OCI-LY1 (cell line): Measurements from ENCODE around the gene TASP1.

Experiments
- H2AFZ ChIP-seq: fragments of 200-600 bp; sonication (generic), shearing (Covaris generic); 2 replicates; pipeline ENCODE4 v1.6.0; 2014; ENCODE audit warnings: antibody characterized with exemption, mild to moderate bottlenecking, low read length
- H3F3A ChIP-seq: fragments of 200-600 bp; sonication (generic), shearing (Covaris generic); 2 replicates; pipeline ENCODE4 v1.6.0; 2014; ENCODE audit warnings: mild to moderate bottlenecking, antibody characterized with exemption, low read length, moderate library complexity; ENCODE audit not compliant: insufficient read depth
- H3K27ac ChIP-seq: fragments of 200-600 bp; sonication (generic); 2 replicates; pipeline ENCODE4 v1.5.1; 2014; ENCODE audit warnings: low read length, mixed run types, mild to moderate bottlenecking, low read depth; ENCODE audit not compliant: poor library complexity, severe bottlenecking
- H3K27me3 ChIP-seq: fragments of 200-600 bp; sonication (generic); 2 replicates; pipeline ENCODE4 v1.6.0; 2014; ENCODE audit warnings: antibody characterized with exemption, mild to moderate bottlenecking, low read length, moderate library complexity; ENCODE audit not compliant: insufficient read depth
- H3K36me3 ChIP-seq: fragments of 200-600 bp; sonication (generic); 2 replicates; pipeline ENCODE4 v1.6.1; 2014; ENCODE audit warnings: mild to moderate bottlenecking, antibody characterized with exemption, low read length, moderate library complexity, mixed read lengths; ENCODE audit not compliant: insufficient read depth
- H3K4me1 ChIP-seq: fragments of 200-600 bp; sonication (generic); 2 replicates; pipeline ENCODE4 v1.5.1; 2014; ENCODE audit warnings: mild to moderate bottlenecking, low read length, moderate library complexity; ENCODE audit not compliant: insufficient read depth, severe bottlenecking
- H3K4me2 ChIP-seq: fragments of 200-600 bp; sonication (generic), shearing (Covaris generic); 2 replicates; pipeline ENCODE4 v1.6.1; 2014; ENCODE audit warnings: low read length
- H3K4me3 ChIP-seq: fragments of 200-600 bp; sonication (generic); 2 replicates; pipeline ENCODE4 v1.5.1; 2014; ENCODE audit warnings: low read length, low read depth, mild to moderate bottlenecking, mixed read lengths; ENCODE audit not compliant: poor library complexity, severe bottlenecking
- H3K79me2 ChIP-seq: fragments of 200-600 bp; shearing (Covaris generic); 2 replicates; pipeline ENCODE4 v1.6.1; 2016; ENCODE audit warnings: mixed run types, low read length, mixed read lengths; ENCODE audit not compliant: insufficient read depth
- H3K9ac ChIP-seq: fragments of 200-600 bp; sonication (generic), shearing (Covaris generic); 2 replicates; pipeline ENCODE4 v1.6.1; 2014; ENCODE audit warnings: mild to moderate bottlenecking, low read length, mixed read lengths
- H3K9me2 ChIP-seq: fragments of 200-600 bp; sonication (generic), shearing (Covaris generic); 2 replicates; pipeline ENCODE4 v1.6.1; 2014; ENCODE audit warnings: low read depth, mild to moderate bottlenecking, low read length, mixed read lengths
- H3K9me3 ChIP-seq: fragments of 200-600 bp; shearing (Covaris generic); 2 replicates; pipeline ENCODE4 v1.6.1; 2014; ENCODE audit warnings: low read length, mixed read lengths
- H4K20me1 ChIP-seq: fragments of 200-600 bp; sonication (generic), shearing (Covaris generic); 2 replicates; pipeline ENCODE4 v1.6.0; 2016; ENCODE audit warnings: mild to moderate bottlenecking, low read length; ENCODE audit not compliant: insufficient read depth
- CTCF ChIP-seq: fragments of 200-600 bp; sonication (generic), shearing (Covaris generic); IDR thresholded peaks from 2 replicates; pipeline ENCODE4 v1.5.1; 2017; ENCODE audit warnings: mild to moderate bottlenecking, antibody characterized with exemption, low read length, moderate library complexity, mixed read lengths
- EZH2 ChIP-seq: fragments of 200-600 bp; sonication (generic), shearing (Covaris generic); IDR thresholded peaks from 2 replicates; pipeline ENCODE4 v1.8.0; 2017; ENCODE audit warnings: borderline replicate concordance, mixed run types, mild to moderate bottlenecking, antibody characterized with exemption, low read length, moderate library complexity, mixed read lengths

Gene TASP1

GRCh38 chr20:13402171-13402760, 236.5 kb downstream of the TASP1 start:
- no peak for TF ChIP-seq CTCF
- TF ChIP-seq EZH2, result no peak
- no peaks in the 10 kb centered on the region for H3K4me1 ChIP-seq

GRCh38 chr20:13401596-13401995, 237.1 kb downstream of the TASP1 start:
- Histone ChIP-seq H3K36me3 (no peaks in the 10 kb centered on the region), H3K79me2 (no peaks in the 10 kb centered on the region), H2AFZ (no peak overlapping the region), H3K4me3 (no peak overlapping the region), H3K4me1 (no peaks in the 10 kb centered on the region), H3K9me2 (no peaks in the 10 kb centered on the region), H3K9ac (no peak overlapping the region), H3K27me3 (no peaks in the 10 kb centered on the region), H3K9me3 (no peaks in the 10 kb centered on the region), H3K4me2 (no peak overlapping the region), H4K20me1 (no peaks in the 10 kb centered on the region), H3K27ac (no peak overlapping the region), H3F3A (no peaks in the 10 kb centered on the region)
- TF ChIP-seq EZH2 (no peak), CTCF (no peak)

More at GRCh38 chr20:13402171-13402760, 236.5 kb downstream of the TASP1 start:
- Histone ChIP-seq H3K9ac (no peak overlapping the region), H3K27ac (no peak overlapping the region), H3K36me3 (no peaks in the 10 kb centered on the region), H3K4me2 (no peak overlapping the region), H2AFZ (no peak overlapping the region), H4K20me1 (no peaks in the 10 kb centered on the region), H3K27me3 (no peaks in the 10 kb centered on the region), H3K79me2 (no peaks in the 10 kb centered on the region), H3K9me2 (no peaks in the 10 kb centered on the region), H3K9me3 (no peaks in the 10 kb centered on the region), H3K4me3 (no peak overlapping the region), H3F3A (no peaks in the 10 kb centered on the region)

GRCh38 chr20:13400453-13400852, 238.3 kb downstream of the TASP1 start:
- Histone ChIP-seq H3K27ac (no peak overlapping the region), H3K9me2 (no peaks in the 10 kb centered on the region), H3K4me3 (no peak overlapping the region), H3K36me3 (no peaks in the 10 kb centered on the region), H3K9me3 (no peaks in the 10 kb centered on the region), H3K4me1 (no peaks in the 10 kb centered on the region), H3F3A (no peaks in the 10 kb centered on the region), H3K79me2 (no peaks in the 10 kb centered on the region), H3K9ac (no peak overlapping the region), H2AFZ (no peak overlapping the region), H3K27me3 (no peaks in the 10 kb centered on the region), H3K4me2 (no peak overlapping the region), H4K20me1 (no peaks in the 10 kb centered on the region)
- TF ChIP-seq CTCF, result no peak
- TF ChIP-seq EZH2, result no peak
